AG04449 (cell line): ENCODE results near the gene MAD1L1.

Experiments used
- CTCF ChIA-PET: fragments of 350-600 bp; formaldehyde crosslinking; extraction: SDS; loops from one replicate; lab custom pipeline; 2021; ENCODE audit warnings: antibody characterized with exemption; lab: Yijun Ruan, JAX
- POLR2A ChIA-PET: fragments of 400-600, 350-600 bp; formaldehyde crosslinking; extraction: SDS; loops from one replicate; lab custom pipeline; 2020; ENCODE audit warnings: antibody characterized with exemption, inconsistent platforms; lab: Yijun Ruan, JAX
- DNase-seq: peaks from one replicate; pipeline ENCODE4 v3.0.0-alpha.2; 2010; ENCODE audit warnings: low read depth, low spot score
- H3K4me3 ChIP-seq: 2 replicates; pipeline ENCODE4 v1.5.1; 2011; ENCODE audit warnings: low read depth, mild to moderate bottlenecking, control low read depth, low read length
- TF ChIP-seq, protein P1 (sequence below): IDR thresholded peaks from one replicate; pipeline ENCODE4 v1.5.1; 2011; ENCODE audit warnings: mild to moderate bottlenecking, moderate library complexity, low read length, control low read depth, inconsistent platforms; ENCODE audit not compliant: insufficient read depth; ENCODE audit errors: missing control alignments

Gene MAD1L1

DNA sequence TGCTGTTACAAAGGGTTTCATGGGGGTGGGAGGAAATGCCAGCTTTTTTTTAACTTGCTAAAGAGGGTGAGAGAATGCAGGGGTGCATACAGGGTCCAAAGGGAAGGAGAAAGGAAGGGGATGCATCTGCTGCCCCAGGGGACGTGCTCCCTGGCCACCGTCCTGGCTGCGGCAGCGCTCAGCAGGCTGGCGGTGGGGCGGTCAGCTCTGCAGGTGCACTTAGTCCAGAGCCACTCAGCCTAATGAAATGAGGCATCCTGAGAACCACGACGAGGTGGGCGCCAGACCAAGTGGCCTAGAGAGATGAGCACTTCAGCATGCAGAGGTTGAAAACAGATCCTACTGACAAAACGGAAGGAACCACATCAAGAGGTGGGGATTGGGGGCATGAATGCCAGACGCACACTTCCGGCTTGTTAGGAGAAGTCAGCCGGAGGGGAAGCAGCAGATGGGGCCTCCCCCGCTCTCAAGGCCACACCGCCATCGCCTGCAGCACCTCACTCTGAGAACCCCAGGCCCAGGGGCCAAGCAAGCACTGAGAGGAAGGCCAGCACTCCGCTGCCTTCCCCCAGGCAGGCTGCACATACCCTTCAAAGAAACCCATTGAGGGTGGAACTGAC, 94.5 kb downstream of the MAD1L1 start:
- ChIA-PET POLR2A (no interaction called here), CTCF (no interaction called here)
- no peak overlapping the region for H3K4me3 ChIP-seq
- TF ChIP-seq, protein P1, sequence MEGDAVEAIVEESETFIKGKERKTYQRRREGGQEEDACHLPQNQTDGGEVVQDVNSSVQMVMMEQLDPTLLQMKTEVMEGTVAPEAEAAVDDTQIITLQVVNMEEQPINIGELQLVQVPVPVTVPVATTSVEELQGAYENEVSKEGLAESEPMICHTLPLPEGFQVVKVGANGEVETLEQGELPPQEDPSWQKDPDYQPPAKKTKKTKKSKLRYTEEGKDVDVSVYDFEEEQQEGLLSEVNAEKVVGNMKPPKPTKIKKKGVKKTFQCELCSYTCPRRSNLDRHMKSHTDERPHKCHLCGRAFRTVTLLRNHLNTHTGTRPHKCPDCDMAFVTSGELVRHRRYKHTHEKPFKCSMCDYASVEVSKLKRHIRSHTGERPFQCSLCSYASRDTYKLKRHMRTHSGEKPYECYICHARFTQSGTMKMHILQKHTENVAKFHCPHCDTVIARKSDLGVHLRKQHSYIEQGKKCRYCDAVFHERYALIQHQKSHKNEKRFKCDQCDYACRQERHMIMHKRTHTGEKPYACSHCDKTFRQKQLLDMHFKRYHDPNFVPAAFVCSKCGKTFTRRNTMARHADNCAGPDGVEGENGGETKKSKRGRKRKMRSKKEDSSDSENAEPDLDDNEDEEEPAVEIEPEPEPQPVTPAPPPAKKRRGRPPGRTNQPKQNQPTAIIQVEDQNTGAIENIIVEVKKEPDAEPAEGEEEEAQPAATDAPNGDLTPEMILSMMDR = no peak
- no peak for DNase-seq

DNA sequence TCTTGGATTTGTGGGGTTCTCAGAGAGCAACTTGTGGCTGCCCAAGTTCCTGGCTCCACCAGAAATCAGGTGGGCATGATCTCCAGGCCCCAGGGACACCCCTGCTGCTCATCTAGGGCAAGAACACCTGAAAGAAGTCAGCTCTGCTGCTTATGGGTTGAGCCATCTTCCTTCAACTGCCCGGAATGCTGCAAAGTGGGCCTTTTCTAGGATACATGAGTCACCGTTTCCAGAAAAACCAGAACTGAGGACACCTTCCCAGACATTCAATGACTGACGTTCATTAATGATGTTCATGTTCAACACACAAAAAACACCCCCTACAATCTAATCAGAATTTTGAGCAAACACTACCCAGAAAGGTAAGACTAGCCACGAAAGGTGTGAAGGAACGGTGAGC, 98.0 kb downstream of the MAD1L1 start:
- H3K4me3 ChIP-seq = no peak overlapping the region
- TF ChIP-seq, protein P1 = no peak
- ChIA-PET POLR2A (no interaction called here), CTCF (interaction anchor here (1.1 kb wide), 1 partner anchor 25 kb away, joined by 3 read pairs; no protein-coding TSS in a partner anchor)
- no peak for DNase-seq

DNA sequence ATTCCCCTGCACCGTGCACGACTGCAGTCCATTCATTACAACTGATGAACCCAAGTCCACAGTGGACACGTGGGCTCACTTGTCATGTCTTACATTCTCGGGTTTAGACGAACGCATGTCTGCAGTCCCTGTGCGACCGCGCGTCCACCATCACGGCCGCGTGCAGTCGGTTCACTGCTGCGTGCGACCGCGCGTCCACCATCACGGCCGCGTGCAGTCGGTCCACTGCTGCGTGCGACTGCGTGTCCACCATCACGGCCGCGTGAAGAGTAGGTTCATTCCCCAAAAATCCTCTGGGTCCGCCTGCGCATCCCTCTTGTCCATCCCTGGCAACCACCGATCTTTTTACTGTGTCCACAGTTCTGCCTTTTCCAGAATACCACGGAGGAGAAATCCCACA, 100.5 kb downstream of the MAD1L1 start:
- no peak overlapping the region for H3K4me3 ChIP-seq
- no peak for DNase-seq
- TF ChIP-seq, protein P1 = no peak
- ChIA-PET CTCF (no interaction called here), POLR2A (no interaction called here)

DNA sequence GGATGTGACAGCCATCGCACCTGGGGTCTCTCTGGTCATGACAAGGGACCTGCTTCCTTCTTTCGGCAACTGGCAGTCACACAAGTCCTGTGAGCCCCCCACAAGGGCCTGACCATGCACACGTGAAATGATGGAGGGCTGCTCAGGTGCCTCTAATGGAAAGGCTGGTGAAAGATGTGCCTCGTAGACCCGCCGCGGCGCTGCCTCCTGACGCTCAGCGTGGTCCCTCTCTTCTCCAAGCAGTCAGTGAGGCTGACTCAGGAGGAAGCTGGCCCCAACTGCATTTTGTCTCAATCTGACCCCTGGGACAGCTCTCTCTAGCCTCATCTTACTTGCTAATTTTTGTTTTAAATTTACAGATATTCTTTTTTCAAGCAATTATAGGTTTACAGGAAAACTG, 100.9 kb downstream of the MAD1L1 start:
- no peak for DNase-seq
- CTCF ChIA-PET = no interaction called here
- TF ChIP-seq, protein P1 = no peak
- POLR2A ChIA-PET = no interaction called here
- no peak overlapping the region for H3K4me3 ChIP-seq

DNA sequence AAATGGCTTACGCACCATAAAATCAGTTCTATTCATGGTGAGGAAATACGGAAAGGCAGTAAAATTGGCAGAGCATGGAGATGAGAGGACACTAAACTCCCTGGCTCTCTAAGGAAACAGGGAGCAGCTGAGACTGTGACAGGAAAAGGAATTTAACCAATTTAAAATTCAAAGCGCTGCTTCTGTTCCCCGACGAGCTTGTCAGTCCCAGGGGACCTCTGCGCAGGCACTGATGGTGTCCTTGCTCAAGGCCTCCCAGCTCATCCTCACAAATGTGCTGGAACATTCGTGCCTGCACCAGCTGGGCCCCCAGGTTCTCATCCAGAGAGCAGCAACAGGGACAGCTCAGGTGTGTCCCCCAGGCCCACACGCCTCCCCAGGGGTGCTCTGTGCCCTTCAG, 101.4 kb downstream of the MAD1L1 start:
- H3K4me3 ChIP-seq = no peak overlapping the region
- ChIA-PET CTCF (interaction anchor here (0.6 kb wide), 1 partner anchor 64 kb away, joined by 5 read pairs; no protein-coding TSS in a partner anchor), POLR2A (no interaction called here)
- DNase-seq = no peak
- TF ChIP-seq, protein P1 = no peak

DNA sequence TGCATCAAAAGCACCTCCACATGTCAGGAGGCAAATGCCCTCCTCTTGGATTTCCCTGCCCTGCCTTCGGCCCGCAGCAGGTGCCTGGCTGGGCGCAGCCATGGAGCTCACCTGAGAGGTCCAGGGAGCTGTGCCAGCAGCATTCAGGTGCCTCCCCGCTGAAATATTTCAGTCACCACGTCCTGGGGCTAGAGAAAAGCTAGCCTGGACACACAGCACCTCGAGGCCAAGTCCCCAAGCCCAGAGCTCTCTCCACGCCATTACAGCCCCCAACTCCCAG, 102.7 kb downstream of the MAD1L1 start:
- no peak overlapping the region for H3K4me3 ChIP-seq
- ChIA-PET CTCF (no interaction called here), POLR2A (interaction anchor here (0.9 kb wide), 1 partner anchor 11 kb away, joined by 3 read pairs; no protein-coding TSS in a partner anchor)
- DNase-seq = no peak
- TF ChIP-seq, protein P1 = no peak
